ENCODE measurements around the gene DCLK1. TPM values are rescaled to one million over a fixed set of nuclear protein-coding genes. Genes with fewer than 3 reads are reported as not detected.

DCLK1 gene
- total RNA-seq, 1 donor from 2014 or later, result 55.5 TPM

- ATAC-seq, result no peak
- intact Hi-C loops (cut with DNase I), result no loop called here
- no peak for DNase-seq (ENCODE audit: low spot score)
Observed at GRCh38 chr13:35765941-35766340, 365.2 kb downstream of the DCLK1 start.

DNA sequence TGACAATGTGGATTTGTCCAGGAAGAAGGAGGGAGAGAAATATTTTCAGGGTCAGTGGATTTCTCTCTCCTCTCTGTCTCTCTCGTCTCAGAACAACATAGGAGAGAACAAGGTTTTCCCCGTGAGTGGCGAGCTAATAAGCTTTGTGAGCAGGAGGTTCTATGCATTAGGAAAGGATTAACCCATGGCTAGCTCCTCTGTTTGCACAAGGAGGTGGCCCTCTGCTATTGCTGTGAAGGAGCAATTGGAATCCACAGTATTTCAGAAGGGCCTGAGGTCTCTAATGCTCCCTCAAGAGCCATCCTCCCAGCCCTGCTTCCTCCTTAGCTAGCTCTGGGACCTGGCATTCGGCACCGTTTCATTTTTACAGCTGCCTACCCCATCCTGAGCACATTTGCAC lies 365.8 kb downstream of the DCLK1 start:
- ATAC-seq (peak; percentile 46), DNase-seq (ENCODE audit: low spot score) (no peak)
- intact Hi-C loops (cut with DNase I), result no loop called here

DNA sequence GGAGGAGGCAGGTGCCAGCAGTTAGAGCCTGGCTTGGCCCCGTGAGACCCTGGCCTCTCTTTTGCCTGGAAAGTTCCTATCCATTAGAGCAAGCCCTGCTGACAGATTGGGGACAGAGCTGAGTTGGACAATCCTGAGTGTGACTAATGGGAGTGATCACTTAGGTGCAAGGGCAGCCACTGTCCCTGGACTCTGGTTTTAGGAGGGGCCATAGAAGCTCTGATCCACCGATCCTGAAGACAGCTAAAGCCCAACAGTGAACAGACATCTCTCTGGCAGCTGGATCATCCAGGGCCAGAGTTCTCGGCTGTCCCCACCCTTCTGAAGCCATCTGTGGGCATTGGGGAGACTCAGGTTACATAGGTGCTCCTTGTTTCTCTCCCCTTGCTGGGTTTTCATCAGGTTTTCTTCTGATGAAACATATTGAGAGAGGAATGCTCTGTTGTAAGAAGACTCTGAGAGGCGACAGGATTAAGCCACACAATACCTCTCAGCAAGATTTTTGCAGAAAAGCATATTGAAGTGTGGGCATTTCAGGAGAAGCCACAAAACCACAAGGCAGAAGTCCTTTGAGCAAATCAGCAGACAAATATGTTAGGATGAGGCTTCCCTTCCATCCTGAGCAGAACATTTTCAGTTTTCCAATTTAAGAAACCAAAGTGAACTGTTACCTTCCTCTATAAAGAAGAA lies 366.7 kb downstream of the DCLK1 start:
- intact Hi-C loops (cut with DNase I), result no loop called here
- no peak for ATAC-seq
- DNase-seq (ENCODE audit: low spot score), result no peak

DNA sequence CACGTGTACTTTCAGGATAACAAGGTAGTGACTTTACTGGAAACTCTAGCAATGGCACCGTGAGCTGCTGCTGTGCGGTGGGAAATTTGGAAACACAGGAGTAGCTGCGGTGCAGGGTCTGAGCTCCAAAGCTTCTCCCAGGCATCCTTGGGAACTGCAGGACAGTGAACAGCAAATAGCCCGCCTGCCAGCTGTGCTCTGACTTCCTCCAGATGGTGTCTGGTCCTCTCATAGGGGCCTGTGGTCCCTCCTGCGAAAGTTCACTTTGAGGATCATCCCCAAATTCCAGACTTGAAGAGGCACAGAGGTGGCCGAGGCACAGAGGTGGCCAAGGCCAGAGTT lies 367.4 kb downstream of the DCLK1 start:
- no peak for DNase-seq (ENCODE audit: low spot score)
- no peak for ATAC-seq
- intact Hi-C loops (cut with DNase I), result no loop called here

GRCh38 chr13:35763060-35763781 lies 368.0 kb downstream of the DCLK1 start:
- intact Hi-C loops (cut with DNase I), result no loop called here
- DNase-seq (ENCODE audit: low spot score), result no peak
- ATAC-seq, result no peak

DNA sequence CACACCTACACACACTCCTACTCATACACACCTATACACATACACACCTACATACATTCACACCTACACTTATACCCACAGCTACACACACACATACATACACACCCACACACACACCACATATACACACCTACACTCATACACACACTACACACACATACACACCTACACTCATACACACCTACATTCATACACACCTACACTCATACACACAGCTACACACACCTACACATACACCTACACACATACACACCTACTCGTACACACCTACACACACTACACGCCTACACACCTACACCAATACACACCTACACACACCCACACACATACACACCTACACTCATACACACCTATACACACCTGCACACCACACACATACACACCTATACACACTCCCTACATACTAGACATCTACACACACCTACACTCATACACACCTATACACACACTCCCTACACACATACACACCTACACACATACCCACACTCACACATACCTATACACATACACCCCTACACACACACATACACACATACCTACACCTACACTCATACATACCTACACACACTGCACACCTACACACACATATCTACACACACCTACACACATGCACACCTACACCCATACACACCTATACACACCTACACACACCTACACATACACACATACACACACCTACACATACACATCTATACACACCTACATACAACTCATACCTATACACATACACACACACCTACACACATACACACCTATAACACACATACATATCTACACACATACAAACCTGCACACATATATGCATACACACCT lies 369.5 kb downstream of the DCLK1 start:
- ATAC-seq (no peak), DNase-seq (ENCODE audit: low spot score) (no peak)
- intact Hi-C loops (cut with DNase I), result no loop called here

- DNase-seq (ENCODE audit: low spot score) (no peak), ATAC-seq (no peak)
- intact Hi-C loops (cut with DNase I), result no loop called here
Observed at GRCh38 chr13:35760735-35761281, 370.4 kb downstream of the DCLK1 start.

DNA sequence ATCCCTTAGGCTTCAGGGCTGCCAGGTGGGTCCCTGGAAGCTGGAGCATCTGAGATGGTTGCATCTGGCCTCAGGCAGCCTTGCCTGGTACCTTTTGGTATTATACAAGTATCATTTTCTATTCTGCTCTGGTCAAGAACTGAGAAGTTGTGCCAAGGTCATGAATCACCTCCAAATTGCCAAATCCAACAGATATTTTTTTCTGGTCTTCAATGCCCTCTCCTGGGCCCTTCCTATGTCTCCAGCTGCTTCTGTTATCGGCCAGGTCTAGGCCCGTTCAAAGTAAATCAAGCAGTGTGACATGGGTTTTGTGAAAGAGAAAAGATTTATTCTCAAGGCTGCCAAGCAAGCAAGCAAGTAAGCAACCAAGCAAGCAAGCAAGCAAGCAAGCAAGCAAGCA lies 383.6 kb downstream of the DCLK1 start:
- intact Hi-C loops (cut with DNase I), result no loop called here
- DNase-seq (ENCODE audit: low spot score) (no peak), ATAC-seq (no peak)

DNA sequence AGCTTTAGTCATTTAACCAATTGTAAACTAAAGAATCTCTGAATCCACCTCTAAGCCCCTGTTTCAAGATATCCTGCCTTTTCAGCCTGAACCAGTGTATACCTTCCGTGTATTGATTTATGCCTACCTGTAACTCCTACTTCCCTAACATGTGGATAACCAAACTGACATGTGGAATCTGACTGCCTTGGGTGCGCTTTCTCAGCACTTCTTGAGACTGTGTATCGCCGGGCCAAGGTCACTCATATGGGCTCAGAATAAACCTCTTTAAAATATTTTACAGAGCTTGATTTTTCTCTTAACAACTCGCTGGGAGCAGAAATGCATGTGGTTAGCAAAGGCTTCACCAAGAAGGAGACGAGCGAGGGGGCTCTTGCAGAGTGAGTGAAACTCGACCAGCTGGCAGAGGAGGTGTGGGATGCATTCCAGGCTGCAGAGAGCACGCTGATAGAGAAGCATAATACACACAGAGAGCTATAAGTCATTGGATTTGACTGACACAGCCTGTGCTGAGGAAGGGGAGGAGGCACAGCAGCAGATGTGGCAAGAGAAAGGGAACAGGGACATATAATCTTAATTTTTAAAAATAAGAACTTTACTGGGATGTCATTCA lies 386.5 kb downstream of the DCLK1 start:
- DNase-seq (ENCODE audit: low spot score) (no peak), ATAC-seq (no peak)
- intact Hi-C loops (cut with DNase I), result no loop called here

DNA sequence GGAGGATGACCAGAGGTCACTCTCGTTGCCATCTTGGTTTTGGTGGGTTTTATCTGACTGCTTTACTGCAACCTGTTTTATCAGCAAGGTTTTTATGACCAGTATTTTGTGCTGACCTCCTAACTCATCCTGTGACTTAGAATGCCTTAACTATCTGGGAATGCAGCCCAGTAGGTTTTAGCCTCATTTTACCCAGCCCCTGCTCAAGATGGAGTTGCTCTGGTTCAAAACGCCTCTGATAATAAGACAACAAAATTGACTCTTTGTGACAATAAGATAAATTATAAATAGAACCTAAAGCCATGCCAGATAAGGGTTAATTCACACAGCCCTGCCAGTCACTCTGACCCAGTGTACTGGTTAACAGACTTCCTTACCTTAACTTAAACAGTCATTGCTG lies 387.0 kb downstream of the DCLK1 start:
- ATAC-seq, result no peak
- no peak for DNase-seq (ENCODE audit: low spot score)
- intact Hi-C loops (cut with DNase I), result no loop called here

DNA sequence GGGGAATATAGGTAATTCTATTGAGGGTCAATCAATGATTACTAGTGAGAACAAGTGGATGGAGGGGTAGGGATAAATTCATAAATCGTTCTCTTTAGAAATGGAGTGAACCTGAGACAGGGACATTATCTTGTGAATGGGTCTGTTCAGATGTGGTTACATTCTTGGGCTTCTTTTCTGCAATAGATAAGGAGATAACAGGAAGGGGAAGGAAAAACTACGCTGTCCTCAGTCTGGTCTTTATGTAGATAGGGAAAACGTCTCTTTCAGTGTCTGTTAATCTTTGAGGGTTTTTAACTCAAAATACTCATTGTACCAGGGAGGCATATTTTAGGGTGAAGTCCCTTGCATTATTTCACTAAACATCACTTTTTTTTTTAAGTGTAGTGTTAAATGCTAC lies 388.0 kb downstream of the DCLK1 start:
- intact Hi-C loops (cut with DNase I), result no loop called here
- ATAC-seq, result no peak

DNA sequence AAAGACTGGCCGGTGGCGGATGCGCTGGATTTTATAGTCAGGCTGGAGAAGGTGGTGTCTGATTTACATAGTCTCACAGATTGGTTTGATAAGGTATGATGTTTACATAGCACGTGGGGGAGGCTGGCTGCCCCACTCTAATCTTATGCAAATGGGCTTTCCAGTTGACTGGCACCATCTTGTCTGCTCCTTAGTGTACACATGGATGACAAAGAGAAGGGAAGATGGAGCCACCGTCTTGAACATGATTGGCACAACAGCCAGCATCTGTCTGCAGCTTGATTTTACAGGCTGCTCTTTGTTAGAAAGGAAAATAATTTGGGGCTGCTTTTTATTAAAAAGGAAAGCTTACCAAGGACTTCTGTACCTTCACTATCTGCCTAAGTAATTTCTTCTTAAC lies 389.5 kb downstream of the DCLK1 start:
- ATAC-seq (no peak), DNase-seq (ENCODE audit: low spot score) (no peak)
- intact Hi-C loops (cut with DNase I), result no loop called here

More for the DNA sequence above, 388.0 kb downstream of the DCLK1 start:
- no peak for DNase-seq (ENCODE audit: low spot score)

- DNase-seq (ENCODE audit: low spot score), result no peak
- ATAC-seq, result no peak
- intact Hi-C loops (cut with DNase I), result loop anchor here (1.0 kb wide), 1 partner anchor 40 kb away; no protein-coding TSS in a partner anchor
Observed at GRCh38 chr13:35736876-35737275, 394.3 kb downstream of the DCLK1 start.

- ATAC-seq (peak; percentile 85), DNase-seq (ENCODE audit: low spot score) (no peak)
- intact Hi-C loops (cut with DNase I), result no loop called here
Observed at GRCh38 chr13:35733827-35734226, 397.4 kb downstream of the DCLK1 start.

DNA sequence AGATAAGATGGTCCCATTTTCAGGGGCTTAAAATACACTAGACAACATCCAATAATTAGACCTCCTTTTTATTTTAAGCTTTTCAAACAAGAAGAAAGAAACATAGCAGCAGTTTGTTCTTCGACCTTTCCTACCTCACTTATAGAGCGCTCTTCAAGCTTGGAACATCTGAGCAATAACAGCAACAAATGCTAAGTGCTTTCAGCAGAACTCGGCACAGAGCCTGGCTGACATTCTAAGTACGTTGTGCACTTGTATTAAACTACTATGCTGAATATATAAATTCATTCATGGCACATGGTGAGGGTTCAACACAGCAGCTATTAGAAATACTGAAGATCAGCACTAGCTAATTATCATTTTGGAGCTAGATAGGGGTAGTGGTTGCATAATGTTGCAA lies 398.6 kb downstream of the DCLK1 start:
- ATAC-seq (no peak), DNase-seq (ENCODE audit: low spot score) (no peak)
- intact Hi-C loops (cut with DNase I), result no loop called here

GRCh38 chr13:35731471-35731870 lies 399.7 kb downstream of the DCLK1 start:
- no peak for DNase-seq (ENCODE audit: low spot score)
- intact Hi-C loops (cut with DNase I), result no loop called here
- no peak for ATAC-seq

DNA sequence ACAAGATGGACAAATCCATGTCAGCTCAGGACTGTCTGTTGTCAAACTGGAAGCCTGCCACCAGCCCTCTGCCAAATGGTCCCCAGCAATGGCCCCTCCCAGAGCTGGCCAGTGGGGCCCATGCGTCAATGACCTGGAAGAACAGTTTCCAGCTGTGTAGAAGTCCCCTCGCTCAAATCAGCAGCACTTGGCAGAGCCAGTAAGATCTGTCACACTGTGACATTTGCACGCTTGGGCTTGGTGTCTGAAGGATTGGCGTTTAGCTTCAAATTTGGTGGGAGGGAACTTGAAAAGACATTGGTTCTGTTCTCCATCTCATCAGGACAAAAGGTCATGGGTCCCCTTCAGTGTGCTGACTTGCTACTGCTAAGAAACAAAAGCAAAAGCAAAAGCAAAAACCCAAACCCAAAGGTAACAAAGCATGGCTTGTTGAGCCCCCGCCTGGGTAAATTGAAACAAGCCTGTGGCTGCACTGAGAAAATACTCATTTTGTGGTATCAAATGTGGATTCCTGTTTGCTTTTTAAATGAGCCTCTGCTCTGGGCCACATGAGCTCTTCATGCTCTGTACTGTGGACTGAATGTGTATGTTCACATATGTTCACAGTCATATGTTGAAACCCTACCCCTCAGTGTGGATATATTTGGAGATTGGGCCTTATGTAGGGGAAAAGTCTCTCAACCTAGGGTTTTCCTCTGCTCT lies 401.1 kb downstream of the DCLK1 start:
- DNase-seq (ENCODE audit: low spot score), result no peak
- ATAC-seq, result peak; percentile 61
- intact Hi-C loops (cut with DNase I), result no loop called here

- intact Hi-C loops (cut with DNase I), result no loop called here
- ATAC-seq, result no peak
- DNase-seq (ENCODE audit: low spot score), result no peak
Observed at GRCh38 chr13:35727881-35728280, 403.3 kb downstream of the DCLK1 start.

GRCh38 chr13:35724446-35724845 lies 406.7 kb downstream of the DCLK1 start:
- intact Hi-C loops (cut with DNase I), result no loop called here
- ATAC-seq, result peak; percentile 29

More at GRCh38 chr13:35724446-35724845, 406.7 kb downstream of the DCLK1 start:
- no peak for DNase-seq (ENCODE audit: low spot score)
